ENCODE data around the gene TAMALIN. TPM values are rescaled to one million over a fixed set of nuclear protein-coding genes. Genes with fewer than 3 reads are reported as not detected.

The TAMALIN gene
- total RNA-seq, 4 donors from 2014 or later: 9.8 to 20.8 (median 14.5) TPM

GRCh38 chr12:51994539-51994820 lies 12.3 kb upstream of the TAMALIN start:
- Histone ChIP-seq H3K27ac (no peak overlapping the region), H3K4me1 (no peaks in the 10 kb centered on the region), H3K9me3 (no peaks in the 10 kb centered on the region), H3K27me3 (no peaks in the 10 kb centered on the region), H3K36me3 (peaks cover 18 to 32% of the 10 kb centered on the region in 2 donors), H3K4me3 (replicated peaks in 1 of 3) (no peak overlapping the region)
- no peak for DNase-seq
- 93 to 96% methylated on average over 17 of the region's 17 CpGs for WGBS, 2 donors
- intact Hi-C loops (cut with DNase I): no loop called here
- TF ChIP-seq CTCF (IDR thresholded peaks at IDR 0.05) (no peak), POLR2A (IDR thresholded peaks at IDR 0.05) (no peak)

- Histone ChIP-seq H3K4me1 (no peaks in the 10 kb centered on the region), H3K4me3 (replicated peaks in 1 of 3) (no peak overlapping the region), H3K36me3 (peaks cover 18 to 32% of the 10 kb centered on the region in 2 donors), H3K9me3 (no peaks in the 10 kb centered on the region), H3K27me3 (no peaks in the 10 kb centered on the region), H3K27ac (no peak overlapping the region)
- 78 to 93% methylated on average over 4 of the region's 4 CpGs for WGBS, 2 donors
- DNase-seq: no peak
- TF ChIP-seq CTCF (IDR thresholded peaks at IDR 0.05) (no peak), POLR2A (IDR thresholded peaks at IDR 0.05) (no peak)
- intact Hi-C loops (cut with DNase I): no loop called here
These were observed 11.8 kb upstream of the TAMALIN start for GRCh38 chr12:51994959-51995358.

DNA sequence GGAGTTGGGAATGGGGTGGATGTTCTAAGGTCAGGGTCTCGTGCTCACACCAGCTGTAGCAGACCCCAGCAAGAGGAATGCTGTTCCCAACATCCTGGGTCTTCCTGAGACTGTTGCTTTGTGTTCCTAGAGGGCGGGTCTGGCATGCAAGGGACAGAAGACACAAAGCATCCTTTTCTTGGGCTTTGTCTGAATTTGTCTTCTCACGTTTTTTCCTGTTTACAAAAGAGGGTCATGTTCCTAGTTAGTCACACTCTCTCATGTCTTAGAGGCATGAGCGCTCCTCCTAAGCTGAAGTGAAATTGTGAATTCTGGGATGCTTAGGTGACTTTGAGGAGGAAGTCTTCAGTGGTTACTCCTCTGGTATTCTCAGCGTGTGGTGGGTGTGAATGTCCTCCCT lies 9.6 kb upstream of the TAMALIN start:
- H3K4me3 ChIP-seq (replicated peaks in 1 of 3): no peak overlapping the region
- 83 to 87% methylated on average over 5 of the region's 5 CpGs for WGBS, 2 donors
- no peak for DNase-seq
- H3K36me3 ChIP-seq: peaks cover 13 to 20% of the 10 kb centered on the region in 2 donors
- no peaks in the 10 kb centered on the region for H3K9me3 ChIP-seq
- intact Hi-C loops (cut with DNase I): no loop called here
- no peaks in the 10 kb centered on the region for H3K27me3 ChIP-seq
- H3K4me1 ChIP-seq: no peaks in the 10 kb centered on the region
- TF ChIP-seq POLR2A (IDR thresholded peaks at IDR 0.05) (no peak), CTCF (IDR thresholded peaks at IDR 0.05) (no peak)
- H3K27ac ChIP-seq: no peak overlapping the region

DNA sequence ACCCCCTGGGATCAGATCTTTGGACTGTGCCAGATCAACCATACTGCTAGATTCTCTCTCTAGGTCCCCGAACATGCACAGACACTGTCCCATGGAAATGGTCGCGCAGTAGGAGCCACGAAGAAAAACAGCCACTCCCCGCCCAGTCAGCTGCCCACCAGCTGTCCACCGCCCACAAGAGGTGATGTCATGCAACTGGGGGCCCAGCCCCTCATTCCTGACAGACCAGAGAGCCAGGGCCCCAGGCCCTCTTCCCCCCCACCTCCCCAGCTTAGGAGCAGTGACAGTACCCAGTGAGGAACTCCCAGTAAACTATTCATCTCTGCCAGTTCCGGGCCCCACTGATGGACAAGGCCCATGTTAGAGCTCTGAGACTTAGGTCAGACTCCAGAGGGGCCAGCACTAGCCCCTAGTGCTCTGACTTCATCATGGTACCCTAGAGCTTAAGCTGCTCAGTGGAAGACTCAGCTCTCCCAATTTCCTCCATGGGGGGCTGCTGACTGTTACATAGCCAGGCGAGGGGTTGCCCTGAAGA lies 3.7 kb upstream of the TAMALIN start:
- TF ChIP-seq POLR2A (IDR thresholded peaks at IDR 0.05) (no peak), CTCF (IDR thresholded peaks at IDR 0.05) (no peak)
- intact Hi-C loops (cut with DNase I): no loop called here
- H3K4me3 ChIP-seq (replicated peaks in 1 of 3): no peak overlapping the region
- 91 to 92% methylated on average over 7 to 8 of the region's 8 CpGs for WGBS, 2 donors
- peaks cover 7 to 10% of the 10 kb centered on the region in 2 donors for H3K4me1 ChIP-seq
- H3K36me3 ChIP-seq: no peaks in the 10 kb centered on the region
- H3K27ac ChIP-seq: no peak overlapping the region
- no peaks in the 10 kb centered on the region for H3K27me3 ChIP-seq
- DNase-seq: no peak
- no peaks in the 10 kb centered on the region for H3K9me3 ChIP-seq

DNA sequence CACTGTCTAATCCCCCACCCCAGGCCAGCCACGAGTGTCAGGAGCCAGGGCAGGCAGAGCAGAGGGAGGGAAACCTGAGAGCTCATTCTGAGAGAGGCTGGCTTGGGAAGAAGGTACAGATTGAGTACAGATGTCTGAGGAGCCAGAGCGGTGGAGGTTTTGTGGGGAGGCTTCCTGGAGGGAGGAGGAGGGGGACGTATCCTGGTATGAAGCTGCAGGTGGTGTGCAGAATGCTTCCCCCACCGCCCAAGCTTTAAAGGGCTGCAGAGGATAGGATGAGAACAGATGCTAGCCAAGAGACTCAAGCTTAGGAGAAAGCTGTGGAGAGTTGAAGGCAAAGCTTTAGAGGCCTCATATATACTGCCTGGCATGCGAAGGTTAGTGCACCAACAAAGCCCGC lies 3.2 kb upstream of the TAMALIN start:
- peaks cover 7 to 10% of the 10 kb centered on the region in 2 donors for H3K4me1 ChIP-seq
- TF ChIP-seq CTCF (IDR thresholded peaks at IDR 0.05) (no peak), POLR2A (IDR thresholded peaks at IDR 0.05) (no peak)
- no peak for DNase-seq

More for the DNA sequence above, 3.2 kb upstream of the TAMALIN start:
- intact Hi-C loops (cut with DNase I): no loop called here
- Histone ChIP-seq H3K9me3 (no peaks in the 10 kb centered on the region), H3K4me3 (replicated peaks in 1 of 3) (no peak overlapping the region), H3K27ac (no peak overlapping the region), H3K36me3 (no peaks in the 10 kb centered on the region), H3K27me3 (no peaks in the 10 kb centered on the region)
- 84 to 89% methylated on average over 6 of the region's 6 CpGs for WGBS, 2 donors

Data from thyroid gland (tissue), 4 donors.